HG03108 (cell line): ENCODE measurements around the gene STX8.

Source experiments
- ATAC-seq: cut with Tn5 transposase; IDR thresholded peaks from one replicate; pipeline ENCODE4 v1.9.1; 2021; ENCODE audit warnings: moderate library complexity; ENCODE audit not compliant: unreplicated experiment

STX8 gene

DNA sequence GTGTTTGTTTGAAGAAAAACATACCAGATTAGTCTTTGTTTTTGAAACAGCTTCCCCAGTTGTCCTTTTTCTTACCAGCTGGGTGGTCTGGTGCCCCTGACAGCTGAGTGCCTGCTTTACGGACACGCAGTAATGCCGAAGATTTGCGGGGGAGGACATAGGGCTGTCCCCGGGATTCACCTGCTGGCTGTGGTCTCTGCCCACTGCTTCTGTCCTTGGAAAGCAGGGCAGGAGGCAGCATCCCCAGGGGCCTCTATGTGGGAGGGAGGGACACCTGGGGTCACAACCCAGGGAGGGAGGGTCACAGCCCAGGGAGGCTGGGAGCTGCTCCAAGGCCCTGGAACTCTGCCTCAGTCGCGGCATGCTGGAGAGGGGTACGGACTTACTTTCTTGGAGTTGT lies 332.6 kb downstream of the STX8 start:
- no peak for ATAC-seq

DNA sequence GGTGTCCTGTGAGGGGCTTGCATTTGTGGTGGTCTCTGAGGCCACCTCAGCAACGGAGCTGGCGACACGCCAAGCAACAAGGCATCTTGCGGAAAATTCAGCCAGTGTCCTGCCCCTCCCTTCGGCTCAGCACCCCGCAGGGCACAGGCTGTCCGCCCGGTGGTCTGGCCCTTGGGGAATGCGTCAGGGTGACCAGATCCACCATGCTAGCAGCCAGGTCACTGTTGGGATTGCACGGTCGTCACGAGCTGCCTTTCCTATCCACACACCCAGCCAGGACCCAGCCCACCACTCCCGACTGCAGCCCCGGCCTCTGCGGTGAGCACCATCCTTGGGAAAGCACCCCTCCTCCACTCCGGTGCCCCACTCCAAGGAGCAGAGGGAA lies 333.1 kb downstream of the STX8 start:
- ATAC-seq: no peak

DNA sequence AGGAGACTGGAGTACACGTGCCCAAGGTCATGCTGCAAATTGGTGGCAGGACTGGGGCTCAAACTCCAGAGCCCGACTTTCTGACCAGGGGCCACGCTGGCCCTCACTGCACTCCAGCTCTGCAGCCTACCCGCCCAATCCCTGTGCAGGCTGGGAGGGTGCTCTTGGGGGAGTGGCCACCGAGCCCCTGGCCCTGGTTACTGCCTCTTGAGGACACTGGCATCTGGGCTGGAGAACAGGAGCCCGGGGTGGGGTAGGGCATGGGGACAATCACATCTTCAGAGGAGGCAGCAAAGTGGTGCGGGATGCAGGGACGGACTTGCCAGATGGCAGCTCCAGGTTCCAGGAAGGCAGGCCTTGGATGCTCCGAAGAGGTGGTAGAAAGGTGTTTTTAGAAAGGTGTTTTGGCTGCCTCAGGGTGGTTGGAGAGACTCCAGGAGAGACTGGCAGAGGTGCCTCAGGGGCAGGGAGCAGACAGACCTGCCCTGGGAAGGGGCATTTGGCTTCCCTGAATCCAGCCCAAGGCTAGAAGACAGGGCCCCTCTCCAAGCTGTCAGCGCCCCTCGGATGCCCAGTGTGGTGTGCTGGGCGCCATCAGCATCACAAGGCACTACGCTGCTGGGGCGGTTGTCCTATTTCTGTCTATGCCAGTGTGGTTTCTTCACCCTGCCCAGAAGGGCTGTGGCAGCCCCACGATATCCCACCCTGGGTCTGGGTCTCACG lies 333.7 kb downstream of the STX8 start:
- ATAC-seq: no peak

GRCh38 chr17:9241371-9241712 lies 334.3 kb downstream of the STX8 start:
- ATAC-seq: no peak

DNA sequence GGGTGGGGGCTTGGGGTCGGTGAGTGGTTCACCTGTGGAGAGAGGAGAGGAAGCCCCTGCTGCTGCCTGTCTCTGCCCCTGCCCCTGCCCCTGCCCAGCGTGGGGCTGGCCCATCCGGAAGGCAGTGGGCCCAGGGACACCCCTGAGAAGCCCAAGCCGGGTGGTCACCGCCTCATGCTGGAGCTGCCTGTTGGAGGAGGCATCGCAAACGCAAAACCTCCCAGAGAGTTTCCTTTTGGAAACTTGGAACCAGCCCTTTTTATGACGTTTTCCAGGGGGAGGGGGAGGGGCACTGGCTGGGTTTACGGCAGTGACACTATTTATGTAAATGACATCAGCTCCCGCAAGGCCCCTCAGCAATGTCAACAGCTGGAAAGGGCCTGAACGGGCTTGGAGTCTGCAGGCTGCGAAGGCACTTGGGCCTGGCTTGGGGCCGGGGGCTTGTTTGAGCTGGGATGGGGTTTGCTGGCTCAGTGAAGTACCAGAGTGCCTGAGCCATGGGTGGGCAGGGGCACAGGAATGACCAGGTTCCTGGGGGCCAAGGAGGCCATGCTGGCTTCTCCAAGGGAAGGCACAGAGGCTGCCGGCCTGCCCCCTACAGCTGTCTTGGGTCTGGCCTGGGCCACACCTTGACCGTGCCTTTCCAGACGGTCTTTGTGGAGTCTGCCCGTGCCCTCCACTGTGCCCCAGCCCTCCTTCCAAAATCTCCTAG lies 334.8 kb downstream of the STX8 start:
- no peak for ATAC-seq

- ATAC-seq: peak; percentile 50
Observed at GRCh38 chr17:9239793-9240658, 335.6 kb downstream of the STX8 start.

- ATAC-seq: no peak
Observed at GRCh38 chr17:9239246-9239792, 336.3 kb downstream of the STX8 start.

GRCh38 chr17:9238340-9239245 lies 337.0 kb downstream of the STX8 start:
- ATAC-seq: no peak

DNA sequence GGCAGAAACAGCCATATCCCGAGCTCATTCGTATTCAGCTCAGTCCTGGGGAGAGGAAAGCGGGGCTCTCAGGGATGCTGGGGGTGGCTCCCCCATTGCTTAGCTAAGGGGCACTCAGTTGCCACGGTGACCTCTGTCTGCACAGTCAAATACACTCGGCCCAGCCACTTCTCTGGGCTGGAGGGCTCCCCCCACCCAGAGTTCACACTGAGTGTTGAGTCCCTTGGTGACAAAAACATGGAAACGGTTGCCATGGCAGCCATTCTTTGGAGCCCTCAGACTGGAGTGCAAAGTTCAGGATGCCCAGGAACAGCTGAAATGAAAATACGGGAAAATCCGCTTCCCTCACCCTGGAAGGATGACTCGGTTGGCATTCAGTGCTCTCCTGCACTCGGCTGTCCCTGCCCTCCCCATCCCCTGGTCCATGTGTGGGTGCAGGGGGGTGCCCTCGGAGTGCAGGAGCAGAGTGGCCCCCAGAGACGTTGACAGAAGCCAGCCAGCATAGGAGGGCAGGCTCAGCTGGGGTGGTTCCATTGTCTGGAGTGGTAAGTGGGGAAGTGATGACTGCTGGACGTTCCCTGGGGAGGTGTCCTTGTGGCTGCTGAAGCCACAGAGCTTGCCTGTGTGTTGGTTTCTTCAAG lies 337.8 kb downstream of the STX8 start:
- no peak for ATAC-seq

- no peak for ATAC-seq
Observed at GRCh38 chr17:9237053-9237410, 338.6 kb downstream of the STX8 start.

GRCh38 chr17:9236286-9237052 lies 339.2 kb downstream of the STX8 start:
- no peak for ATAC-seq

- ATAC-seq: no peak
Observed at GRCh38 chr17:9235346-9235745, 340.3 kb downstream of the STX8 start.

- ATAC-seq: no peak
Observed at GRCh38 chr17:9234389-9234945, 341.2 kb downstream of the STX8 start.

DNA sequence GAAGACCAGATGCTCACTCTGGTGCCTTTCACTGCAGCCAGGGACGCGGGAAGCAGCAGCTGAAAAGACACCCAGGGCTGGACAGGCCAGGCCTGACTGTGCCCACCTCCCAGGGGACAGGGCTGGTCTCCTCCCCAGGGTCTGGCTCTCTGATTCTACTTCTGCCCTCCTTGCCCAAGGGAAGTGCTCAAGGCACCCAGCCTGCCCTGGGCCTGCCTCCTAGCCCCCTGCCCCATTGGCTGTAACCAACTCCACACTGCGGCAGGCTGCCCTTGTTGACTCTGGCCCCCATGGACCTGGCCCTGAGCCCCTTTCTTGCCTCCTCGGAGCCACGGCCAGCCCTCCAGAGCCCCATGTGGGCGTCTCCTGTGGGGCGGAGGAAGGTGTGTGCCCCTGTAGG lies 341.9 kb downstream of the STX8 start:
- no peak for ATAC-seq

- no peak for ATAC-seq
Observed at GRCh38 chr17:9233271-9233599, 342.4 kb downstream of the STX8 start.

GRCh38 chr17:9232591-9233270 lies 342.9 kb downstream of the STX8 start:
- no peak for ATAC-seq

DNA sequence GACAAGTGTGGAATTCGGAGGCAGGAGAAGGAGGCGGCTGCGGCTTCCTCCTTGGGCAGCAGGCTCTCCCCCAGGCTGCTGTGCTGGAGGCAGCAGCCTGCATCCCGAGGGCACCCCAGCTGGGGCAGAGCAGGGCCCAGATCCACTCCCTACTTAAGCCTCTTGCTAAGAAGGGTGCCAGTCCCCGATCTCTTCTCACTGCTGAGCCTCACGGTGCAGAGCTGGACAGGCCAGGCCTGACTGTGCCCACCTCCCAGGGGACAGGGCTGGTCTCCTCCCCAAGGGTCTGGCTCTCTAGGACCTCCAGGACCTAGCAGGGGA lies 343.5 kb downstream of the STX8 start:
- ATAC-seq: no peak

DNA sequence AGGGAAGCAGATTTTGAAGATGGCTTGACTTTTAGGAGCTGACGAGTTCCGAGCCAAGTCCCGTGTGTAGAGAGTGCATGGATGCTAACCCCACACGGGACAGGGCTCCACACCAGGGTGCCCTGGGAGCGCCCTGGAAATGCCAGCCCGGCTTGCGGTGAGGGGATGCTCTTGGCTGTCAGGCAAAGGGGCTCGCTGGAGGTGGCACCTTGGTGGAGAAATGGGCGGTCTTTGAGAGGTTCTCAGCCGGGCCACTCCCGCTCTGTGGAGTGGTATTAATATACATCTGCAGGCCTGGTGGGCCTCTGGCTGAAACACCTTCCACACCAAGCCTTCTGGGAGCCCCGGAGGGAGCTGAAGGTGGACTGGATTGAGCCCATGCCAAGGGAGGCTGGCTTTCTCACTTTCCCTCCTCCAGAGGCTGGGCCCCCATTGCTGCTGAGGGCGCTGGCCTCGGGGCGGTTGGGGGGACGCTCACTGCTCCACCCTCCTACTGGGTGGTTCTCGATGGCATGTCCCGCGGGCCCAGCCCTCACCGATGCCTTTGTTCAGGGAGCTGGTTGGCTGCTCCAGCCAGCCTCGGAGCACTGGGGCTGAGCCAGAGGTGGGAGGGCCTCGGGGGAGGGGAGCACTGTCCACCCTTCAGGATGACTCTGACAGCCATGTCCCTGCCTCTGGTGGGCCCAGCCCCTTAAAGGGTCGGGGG lies 344.0 kb downstream of the STX8 start:
- no peak for ATAC-seq
